Keratinocyte (primary cell): ENCODE measurements around the gene MRPS14. TPM values are rescaled to one million over a fixed set of nuclear protein-coding genes. Genes with fewer than 3 reads are reported as not detected.

ENCODE experiments used
- DNase-seq: peaks from one replicate; pipeline ENCODE4 v3.0.0-alpha.2; 2011; ENCODE audit warnings: low read depth, missing footprints, low spot score
- FAIRE-seq: peaks from 2 replicates; lab custom pipeline; 2011; peaks lifted over from hg19 to GRCh38; lab: Jason Lieb, UNC
- H2AFZ ChIP-seq: 2 replicates; pipeline ENCODE4 v1.6.0; 2012; ENCODE audit warnings: low read length, control low read depth, inconsistent platforms; ENCODE audit not compliant: control insufficient read depth
- H3K27ac ChIP-seq: 2 replicates; pipeline ENCODE4 v1.5.1; 2011; ENCODE audit warnings: low read length; ENCODE audit not compliant: control insufficient read depth, insufficient read depth
- H3K27me3 ChIP-seq: 3 replicates; pipeline ENCODE4 v1.6.0; 2011; ENCODE audit warnings: low read length; ENCODE audit not compliant: control insufficient read depth, insufficient read depth; ENCODE audit errors: extremely low read depth
- H3K36me3 ChIP-seq, 2 experiments: 2 replicates in 1 of 2; 3 replicates in 1 of 2; pipeline ENCODE4 v1.5.1; 2011; ENCODE audit warnings: low read length in 2 of 2, mild to moderate bottlenecking in 1 of 2; ENCODE audit not compliant: control insufficient read depth in 2 of 2, insufficient read depth in 2 of 2; ENCODE audit errors: extremely low read depth in 1 of 2
- H3K4me1 ChIP-seq: 3 replicates; pipeline ENCODE4 v1.5.1; 2011; ENCODE audit warnings: low read length; ENCODE audit not compliant: control insufficient read depth, insufficient read depth; ENCODE audit errors: extremely low read depth
- H3K4me2 ChIP-seq: 3 replicates; pipeline ENCODE4 v1.6.0; 2011; ENCODE audit warnings: low read depth, low read length; ENCODE audit not compliant: control insufficient read depth, insufficient read depth; ENCODE audit errors: extremely low read depth
- H3K4me3 ChIP-seq, 3 experiments: fragments of 200-600 bp in 1 of 3; sonication (generic) in 1 of 3; 2 replicates in 2 of 3; 3 replicates in 1 of 3; pipeline ENCODE4 v1.5.1; 2011 to 2016; ENCODE audit warnings: low read length in 3 of 3, mild to moderate bottlenecking in 3 of 3, control low read depth in 2 of 3, inconsistent platforms in 1 of 3, low read depth in 1 of 3, mixed read lengths in 1 of 3, mixed run types in 1 of 3, moderate library complexity in 1 of 3; ENCODE audit not compliant: control insufficient read depth in 2 of 3, insufficient read depth in 2 of 3; ENCODE audit errors: extremely low read depth in 1 of 3
- H3K79me2 ChIP-seq: 2 replicates; pipeline ENCODE4 v1.6.0; 2012; ENCODE audit warnings: low read length; ENCODE audit not compliant: control insufficient read depth, insufficient read depth
- H3K9ac ChIP-seq: 3 replicates; pipeline ENCODE4 v1.6.0; 2011; ENCODE audit warnings: low read length; ENCODE audit not compliant: control insufficient read depth, insufficient read depth; ENCODE audit errors: extremely low read depth
- H3K9me1 ChIP-seq: 3 replicates; pipeline ENCODE4 v1.6.0; 2011; ENCODE audit warnings: low read length; ENCODE audit not compliant: control insufficient read depth, insufficient read depth; ENCODE audit errors: extremely low read depth
- H3K9me3 ChIP-seq: 2 replicates; pipeline ENCODE4 v1.5.1; 2012; ENCODE audit warnings: low read depth, low read length; ENCODE audit not compliant: control insufficient read depth
- H4K20me1 ChIP-seq: 3 replicates; pipeline ENCODE4 v1.6.0; 2011; ENCODE audit warnings: low read length; ENCODE audit not compliant: control insufficient read depth, insufficient read depth; ENCODE audit errors: extremely low read depth
- CTCF ChIP-seq, 3 experiments: IDR thresholded peaks in 1 of 3; conservative IDR thresholded peaks in 1 of 3; optimal IDR thresholded peaks in 1 of 3; 2 replicates in 2 of 3; 3 replicates in 1 of 3; pipeline versions ENCODE3 to v1.5.1; 2011; ENCODE audit warnings: low read length in 3 of 3, mild to moderate bottlenecking in 3 of 3, moderate library complexity in 2 of 3, control low read depth in 1 of 3, inconsistent platforms in 1 of 3; ENCODE audit not compliant: insufficient read depth in 2 of 3; ENCODE audit errors: extremely low read depth in 1 of 3
- EZH2 ChIP-seq: IDR thresholded peaks from one replicate; pipeline ENCODE4 v1.6.1; 2012; ENCODE audit warnings: inconsistent platforms, mild to moderate bottlenecking, low read length, moderate library complexity
- dilution Hi-C: fragments of 300-500 bp; cut with MboI; formaldehyde crosslinking; loops from one replicate; pipeline ENCODE4 v1.7.0; 2020; ENCODE audit warnings: low sequenced_read_pairs; ENCODE audit not compliant: extremely low pct_ligation_motif_present
- polyA plus RNA-seq, 5 experiments: library from polyadenylated mRNA; depleted of rRNA in 3 of 5; stranded (reverse) in 3 of 5; stranded (forward) in 1 of 5; unstranded in 1 of 5; fragments of >200 nt; gene quantifications; 1 replicate in 1 of 5; 2 replicates in 3 of 5; 3 replicates in 1 of 5; pipeline versions ENCODE4 v1.2.1 to v1.2.3, GENCODE V29; 2011 to 2012; ENCODE audit warnings: missing spikeins in 2 of 5, low read depth in 1 of 5, low replicate concordance in 1 of 5

The MRPS14 gene
- polyA plus RNA-seq, 1 donor (not counting 4 experiments of a cell fraction or from before 2014, with no cell fraction given) = 35.2 TPM

- no peak overlapping the region for H2AFZ ChIP-seq
- peaks cover 77% of the 10 kb centered on the region for H3K79me2 ChIP-seq
- H3K4me2 ChIP-seq = no peak overlapping the region
- no peaks in the 10 kb centered on the region for H3K9me3 ChIP-seq
- dilution Hi-C loops = no loop called here
- H3K4me1 ChIP-seq = peaks cover 27% of the 10 kb centered on the region
- H3K27me3 ChIP-seq = no peaks in the 10 kb centered on the region
- DNase-seq (no peak), FAIRE-seq (no peak)
- no peaks in the 10 kb centered on the region for H3K9me1 ChIP-seq
- no peak overlapping the region for H3K27ac ChIP-seq
- H3K4me3 ChIP-seq = no peak overlapping the region
- TF ChIP-seq EZH2 (no peak), CTCF (optimal IDR thresholded peaks at IDR 0.05 in 1 of 3, IDR thresholded peaks at IDR 0.05 in 1 of 3, conservative IDR thresholded peaks at IDR 0.05 in 1 of 3; ENCODE audit: extremely low read depth in 1 of 3, insufficient read depth in 2 of 3, low read length in 3 of 3) (no peak)
- H4K20me1 ChIP-seq = no peaks in the 10 kb centered on the region
- peaks cover 1 to 9% of the 10 kb centered on the region in 2 experiments for H3K36me3 ChIP-seq
- H3K9ac ChIP-seq = no peak overlapping the region
These were observed 20.2 kb downstream of the MRPS14 start for GRCh38 chr1:175002910-175003517.

GRCh38 chr1:175000697-175001187, 22.5 kb downstream of the MRPS14 start:
- Histone ChIP-seq H3K27me3 (no peaks in the 10 kb centered on the region), H3K9me3 (no peaks in the 10 kb centered on the region), H3K4me1 (peaks cover 39% of the 10 kb centered on the region), H3K4me2 (peak overlapping the region; percentile 47), H3K9me1 (no peaks in the 10 kb centered on the region), H2AFZ (no peak overlapping the region), H4K20me1 (no peaks in the 10 kb centered on the region), H3K36me3 (no peaks in the 10 kb centered on the region), H3K27ac (peak overlapping the region; percentile 100), H3K4me3 (peak overlapping the region; percentile 75 to 97 (median 96)), H3K79me2 (peaks cover 59% of the 10 kb centered on the region), H3K9ac (peak overlapping the region; percentile 100)
- TF ChIP-seq EZH2 = no peak
- TF ChIP-seq CTCF (optimal IDR thresholded peaks at IDR 0.05 in 1 of 3, IDR thresholded peaks at IDR 0.05 in 1 of 3, conservative IDR thresholded peaks at IDR 0.05 in 1 of 3; ENCODE audit: extremely low read depth in 1 of 3, insufficient read depth in 2 of 3, low read length in 3 of 3) = no peak
- dilution Hi-C loops = no loop called here
- DNase-seq (no peak), FAIRE-seq (no peak)
